Body of pancreas (tissue), 4 donors: ENCODE results near the gene DCHS1. TPM values are rescaled to one million over a fixed set of nuclear protein-coding genes. Genes with fewer than 3 reads are reported as not detected.

Source experiments
- ATAC-seq: fragments of 150-250 bp; one replicate; pipeline ENCODE4 v1.9.1; 2016
- DNase-seq, 4 donors: peaks; one replicate each; pipeline ENCODE4 v3.0.0-alpha.2; 2019
- H3K27ac ChIP-seq, 4 donors: fragments of 200-600 bp; sonication (generic); 1 replicate in 3 of 4; 2 replicates in 1 of 4; pipeline versions ENCODE4 v1.5.1 to v1.6.1; 2016 to 2019; ENCODE audit warnings: mild to moderate bottlenecking in 1 of 4, mixed read lengths in 1 of 4, moderate library complexity in 1 of 4
- H3K27me3 ChIP-seq, 2 donors: fragments of 200-600 bp; sonication (generic); one replicate each; pipeline ENCODE4 v1.6.0; 2016; ENCODE audit warnings: mild to moderate bottlenecking in 1 of 2
- H3K36me3 ChIP-seq, 2 donors: fragments of 200-600 bp; sonication (generic); replicated peaks in 1 of 2; 2 replicates each; pipeline ENCODE4 v1.5.1; 2016; ENCODE audit warnings: low read depth in 2 of 2; ENCODE audit not compliant: insufficient read depth in 1 of 2
- H3K4me1 ChIP-seq: fragments of 200-600 bp; sonication (generic); one replicate; pipeline ENCODE4 v1.6.0; 2016
- H3K4me3 ChIP-seq, 2 donors: fragments of 200-600 bp; sonication (generic); 1 replicate in 1 of 2; 2 replicates in 1 of 2; pipeline ENCODE4 v1.5.1; 2016 to 2019
- H3K9me3 ChIP-seq, 3 donors: fragments of 200-600 bp; sonication (generic); 1 replicate in 2 of 3; 2 replicates in 1 of 3; pipeline ENCODE4 v1.5.1; 2016
- POLR2A ChIP-seq, 3 donors: fragments of 450-650 bp; IDR thresholded peaks; one replicate each; pipeline ENCODE4 v1.6.1; 2016; ENCODE audit warnings: antibody characterized with exemption in 3 of 3, mild to moderate bottlenecking in 2 of 3
- WGBS, 2 donors: methylation state at CpG; one replicate each; pipeline ENCODE4 v1.1.5; 2017; 5-methylcytosine and 5-hydroxymethylcytosine counted together
- intact Hi-C: fragments of 100-400 bp; cut with DNase I; formaldehyde crosslinking; loops from one replicate; pipeline ENCODE4 v1.15.1; 2023
- total RNA-seq, 2 donors: library from RNA; depleted of rRNA; stranded (reverse); fragments of >200 nt; gene quantifications; one replicate each; pipeline ENCODE4 v1.1.0, GENCODE V29; 2016
- TF ChIP-seq, protein P1 (sequence below), 7 experiments: fragments of 450-650 bp in 4 of 7; fragments of 200-600 bp in 3 of 7; sonication (generic) in 3 of 7; IDR thresholded peaks; one replicate each; pipeline ENCODE4 v1.5.1; 2016 to 2019; ENCODE audit warnings: antibody characterized with exemption in 7 of 7

Gene DCHS1
- total RNA-seq, 2 donors from 2014 or later, result 6.0 to 10.9 TPM

- intact Hi-C loops, result no loop called here
- H3K4me3 ChIP-seq, result no peak overlapping the region
- H3K27me3 ChIP-seq, result no peaks in the 10 kb centered on the region
- WGBS, 2 donors, result 10 to 17% methylated on average over 3 of the region's 3 CpGs
- H3K27ac ChIP-seq, result peak overlapping the region in 1 of 4 donors; percentile 5
- peak; percentile 56 for ATAC-seq
- no peaks in the 10 kb centered on the region for H3K36me3 ChIP-seq
- TF ChIP-seq, protein P1, sequence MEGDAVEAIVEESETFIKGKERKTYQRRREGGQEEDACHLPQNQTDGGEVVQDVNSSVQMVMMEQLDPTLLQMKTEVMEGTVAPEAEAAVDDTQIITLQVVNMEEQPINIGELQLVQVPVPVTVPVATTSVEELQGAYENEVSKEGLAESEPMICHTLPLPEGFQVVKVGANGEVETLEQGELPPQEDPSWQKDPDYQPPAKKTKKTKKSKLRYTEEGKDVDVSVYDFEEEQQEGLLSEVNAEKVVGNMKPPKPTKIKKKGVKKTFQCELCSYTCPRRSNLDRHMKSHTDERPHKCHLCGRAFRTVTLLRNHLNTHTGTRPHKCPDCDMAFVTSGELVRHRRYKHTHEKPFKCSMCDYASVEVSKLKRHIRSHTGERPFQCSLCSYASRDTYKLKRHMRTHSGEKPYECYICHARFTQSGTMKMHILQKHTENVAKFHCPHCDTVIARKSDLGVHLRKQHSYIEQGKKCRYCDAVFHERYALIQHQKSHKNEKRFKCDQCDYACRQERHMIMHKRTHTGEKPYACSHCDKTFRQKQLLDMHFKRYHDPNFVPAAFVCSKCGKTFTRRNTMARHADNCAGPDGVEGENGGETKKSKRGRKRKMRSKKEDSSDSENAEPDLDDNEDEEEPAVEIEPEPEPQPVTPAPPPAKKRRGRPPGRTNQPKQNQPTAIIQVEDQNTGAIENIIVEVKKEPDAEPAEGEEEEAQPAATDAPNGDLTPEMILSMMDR (IDR thresholded peaks at IDR 0.05), result no peak
- TF ChIP-seq POLR2A (IDR thresholded peaks at IDR 0.05), result no peak
- H3K9me3 ChIP-seq, result no peaks in the 10 kb centered on the region
- DNase-seq, result peak in 2 of 4 donors; percentile 47 to 56
- H3K4me1 ChIP-seq, result peaks cover 44% of the 10 kb centered on the region
These were observed 17.7 kb downstream of the DCHS1 start for GRCh38 chr11:6637871-6638270.

- Histone ChIP-seq H3K27ac (peak overlapping the region in 2 of 4 donors; percentile 15 to 69), H3K4me1 (peaks cover 44% of the 10 kb centered on the region)
These were observed 19.1 kb downstream of the DCHS1 start for GRCh38 chr11:6636480-6636879.

GRCh38 chr11:6635082-6635932, 20.3 kb downstream of the DCHS1 start:
- no peaks in the 10 kb centered on the region for H3K36me3 ChIP-seq
- no peaks in the 10 kb centered on the region for H3K9me3 ChIP-seq
- intact Hi-C loops, result no loop called here
- WGBS, 2 donors, result 28 to 34% methylated on average over 10 of the region's 10 CpGs
- no peaks in the 10 kb centered on the region for H3K27me3 ChIP-seq
- peaks cover 55% of the 10 kb centered on the region for H3K4me1 ChIP-seq
- ATAC-seq (peak; percentile 33), DNase-seq (peak in 1 of 4 donors; percentile 58)
- peak overlapping the region; percentile 41 to 76 (median 70) for H3K27ac ChIP-seq
- H3K4me3 ChIP-seq, result no peak overlapping the region
- TF ChIP-seq, protein P1 (IDR thresholded peaks at IDR 0.05), result no peak

More at GRCh38 chr11:6636480-6636879, 19.1 kb downstream of the DCHS1 start:
- no peak overlapping the region for H3K4me3 ChIP-seq
- no peaks in the 10 kb centered on the region for H3K9me3 ChIP-seq
- intact Hi-C loops, result no loop called here
- H3K36me3 ChIP-seq, result no peaks in the 10 kb centered on the region
- 86 to 87% methylated on average over 3 of the region's 3 CpGs for WGBS, 2 donors
- TF ChIP-seq POLR2A (IDR thresholded peaks at IDR 0.05), result no peak
- TF ChIP-seq, protein P1 (IDR thresholded peaks at IDR 0.05), result no peak
- no peaks in the 10 kb centered on the region for H3K27me3 ChIP-seq
- no peak for ATAC-seq
- DNase-seq, result no peak

DNA sequence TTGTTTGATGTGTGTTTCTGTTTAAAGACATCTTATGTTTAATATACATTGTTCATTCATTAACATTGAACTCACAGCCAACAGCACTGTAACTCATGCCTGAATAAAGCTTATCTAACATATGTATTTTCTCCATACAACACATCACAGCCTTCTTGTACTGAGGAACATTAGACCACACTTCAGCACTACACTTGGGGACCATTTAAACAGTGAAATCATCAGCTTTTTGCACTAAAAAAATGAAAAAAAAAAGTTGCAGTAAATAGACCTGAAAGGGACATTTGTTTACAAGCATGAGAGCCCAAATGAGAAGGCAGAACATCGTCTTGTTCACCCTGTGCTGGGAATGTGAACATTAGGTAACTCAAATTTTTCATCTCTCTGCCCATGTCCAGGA, 21.1 kb downstream of the DCHS1 start:
- H3K4me3 ChIP-seq, result no peak overlapping the region
- WGBS, 2 donors, result 14 to 48% methylated on average over 1 of the region's 1 CpG
- DNase-seq (no peak), ATAC-seq (peak; percentile 47)
- no peaks in the 10 kb centered on the region for H3K27me3 ChIP-seq
- intact Hi-C loops, result no loop called here
- TF ChIP-seq, protein P1 (IDR thresholded peaks at IDR 0.05), result no peak
- TF ChIP-seq POLR2A (IDR thresholded peaks at IDR 0.05), result no peak
- H3K9me3 ChIP-seq, result no peaks in the 10 kb centered on the region
- H3K4me1 ChIP-seq, result peaks cover 62% of the 10 kb centered on the region
- H3K36me3 ChIP-seq, result no peaks in the 10 kb centered on the region
- H3K27ac ChIP-seq, result peak overlapping the region in 3 of 4 donors; percentile 41 to 76 (median 69)
